PFSK-1 (cell line): ENCODE data around the gene MPP2.

Source experiments
- POLR2AphosphoS5 ChIP-seq: IDR thresholded peaks from 2 replicates; pipeline ENCODE4 v1.6.1; 2012; ENCODE audit warnings: low read depth, mild to moderate bottlenecking, control low read depth, low read length, moderate library complexity
- TF ChIP-seq, protein P1 (sequence below), 2 experiments: IDR thresholded peaks; 2 replicates each; pipeline versions ENCODE4 v1.6.1 to v1.8.0; 2011 to 2012; ENCODE audit warnings: low read depth in 2 of 2, low read length in 2 of 2, control low read depth in 1 of 2, inconsistent platforms in 1 of 2, mild to moderate bottlenecking in 1 of 2, moderate library complexity in 1 of 2; ENCODE audit not compliant: insufficient read depth in 1 of 2

DNA sequence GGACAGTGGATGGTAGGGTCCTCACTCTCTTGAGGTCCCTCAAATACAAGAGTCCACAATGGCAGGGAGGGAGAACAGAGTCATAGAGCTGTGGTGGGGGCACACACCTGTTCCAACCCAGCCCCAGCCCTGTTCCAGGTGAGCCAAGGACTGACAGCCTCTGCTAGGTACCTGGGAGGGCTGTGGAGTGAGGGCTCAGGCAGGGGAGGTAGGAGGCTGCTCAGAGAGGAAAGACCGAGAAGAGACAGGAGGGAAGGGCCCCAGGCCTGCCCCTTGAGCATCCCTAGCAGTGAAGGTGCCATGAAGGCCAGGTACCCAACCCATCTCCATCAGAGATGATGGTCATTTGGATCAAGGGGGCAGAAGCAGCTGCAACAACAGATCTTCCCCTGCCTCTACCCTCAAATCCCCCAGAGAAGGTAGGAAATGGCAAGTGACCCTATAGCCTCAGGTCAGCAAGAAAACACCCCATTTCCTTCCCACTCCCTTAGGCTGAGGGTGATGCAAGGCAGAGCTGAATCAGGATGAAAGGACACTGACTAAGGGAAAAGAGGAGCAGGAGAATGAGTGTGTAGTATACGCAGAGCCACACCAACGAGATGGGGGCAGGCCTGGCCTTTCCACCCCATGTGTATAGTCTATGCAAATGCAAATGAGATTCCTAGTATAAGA, 31.7 kb downstream of the MPP2 start:
- no peak for TF ChIP-seq POLR2AphosphoS5
- TF ChIP-seq, protein P1, sequence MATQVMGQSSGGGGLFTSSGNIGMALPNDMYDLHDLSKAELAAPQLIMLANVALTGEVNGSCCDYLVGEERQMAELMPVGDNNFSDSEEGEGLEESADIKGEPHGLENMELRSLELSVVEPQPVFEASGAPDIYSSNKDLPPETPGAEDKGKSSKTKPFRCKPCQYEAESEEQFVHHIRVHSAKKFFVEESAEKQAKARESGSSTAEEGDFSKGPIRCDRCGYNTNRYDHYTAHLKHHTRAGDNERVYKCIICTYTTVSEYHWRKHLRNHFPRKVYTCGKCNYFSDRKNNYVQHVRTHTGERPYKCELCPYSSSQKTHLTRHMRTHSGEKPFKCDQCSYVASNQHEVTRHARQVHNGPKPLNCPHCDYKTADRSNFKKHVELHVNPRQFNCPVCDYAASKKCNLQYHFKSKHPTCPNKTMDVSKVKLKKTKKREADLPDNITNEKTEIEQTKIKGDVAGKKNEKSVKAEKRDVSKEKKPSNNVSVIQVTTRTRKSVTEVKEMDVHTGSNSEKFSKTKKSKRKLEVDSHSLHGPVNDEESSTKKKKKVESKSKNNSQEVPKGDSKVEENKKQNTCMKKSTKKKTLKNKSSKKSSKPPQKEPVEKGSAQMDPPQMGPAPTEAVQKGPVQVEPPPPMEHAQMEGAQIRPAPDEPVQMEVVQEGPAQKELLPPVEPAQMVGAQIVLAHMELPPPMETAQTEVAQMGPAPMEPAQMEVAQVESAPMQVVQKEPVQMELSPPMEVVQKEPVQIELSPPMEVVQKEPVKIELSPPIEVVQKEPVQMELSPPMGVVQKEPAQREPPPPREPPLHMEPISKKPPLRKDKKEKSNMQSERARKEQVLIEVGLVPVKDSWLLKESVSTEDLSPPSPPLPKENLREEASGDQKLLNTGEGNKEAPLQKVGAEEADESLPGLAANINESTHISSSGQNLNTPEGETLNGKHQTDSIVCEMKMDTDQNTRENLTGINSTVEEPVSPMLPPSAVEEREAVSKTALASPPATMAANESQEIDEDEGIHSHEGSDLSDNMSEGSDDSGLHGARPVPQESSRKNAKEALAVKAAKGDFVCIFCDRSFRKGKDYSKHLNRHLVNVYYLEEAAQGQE (IDR thresholded peaks at IDR 0.05; ENCODE audit: insufficient read depth in 1 of 2, low read depth in 2 of 2, low read length in 2 of 2): no peak
